GM19468 (cell line): ENCODE data around the gene ACOX1.

Source experiments
- ATAC-seq: cut with Tn5 transposase; IDR thresholded peaks from one replicate; pipeline ENCODE4 v1.9.1; 2021; ENCODE audit warnings: mild to moderate bottlenecking, moderate library complexity, moderate number of reproducible peaks; ENCODE audit not compliant: unreplicated experiment; ENCODE audit errors: extremely low read depth

ACOX1 gene

DNA sequence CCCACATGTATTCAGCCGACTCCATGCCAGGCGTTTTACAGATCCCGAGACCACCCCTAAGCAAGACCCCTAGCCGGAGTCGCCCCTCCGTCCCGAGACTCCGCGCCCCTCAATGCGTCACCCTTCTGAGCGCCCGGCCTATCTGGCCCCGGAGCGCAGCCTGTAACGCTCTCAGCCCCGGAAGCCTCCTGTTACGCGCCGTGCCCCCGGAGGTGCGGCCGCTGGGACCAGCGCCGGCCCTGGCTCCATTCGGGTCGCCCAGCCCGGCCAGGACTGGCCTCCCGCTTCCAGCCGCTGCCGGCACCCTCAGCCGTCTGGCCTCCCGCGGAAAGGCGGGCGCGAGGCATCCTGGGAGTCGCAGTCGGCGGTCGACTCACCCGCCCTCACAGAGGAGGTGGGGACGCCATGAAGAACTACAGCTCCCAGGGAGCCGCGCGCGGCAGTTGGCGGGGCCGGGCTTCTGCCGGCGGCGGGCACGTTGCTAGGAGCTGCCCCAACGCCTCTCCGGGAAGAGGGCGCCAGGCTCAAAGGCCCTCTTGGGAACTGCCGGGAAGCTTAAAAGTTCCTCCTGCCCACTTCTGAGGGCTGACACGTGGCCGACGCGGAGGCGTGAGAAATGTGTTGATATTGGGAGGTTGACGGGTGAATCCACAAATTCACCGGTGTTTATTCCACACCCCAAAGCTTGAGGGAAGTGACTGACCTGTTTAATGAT, 38.1 kb downstream of the ACOX1 start, which contains the start of gene FBF1:
FBF1 (minus strand) TSS at position 316 of the 715 bp plus-strand sequence. CDS start 2,893 bp downstream, outside the sequence.
- ATAC-seq, result peak; percentile 87

- no peak for ATAC-seq
Measured at GRCh38 chr17:75937652-75938051, 41.3 kb downstream of the ACOX1 start.

DNA sequence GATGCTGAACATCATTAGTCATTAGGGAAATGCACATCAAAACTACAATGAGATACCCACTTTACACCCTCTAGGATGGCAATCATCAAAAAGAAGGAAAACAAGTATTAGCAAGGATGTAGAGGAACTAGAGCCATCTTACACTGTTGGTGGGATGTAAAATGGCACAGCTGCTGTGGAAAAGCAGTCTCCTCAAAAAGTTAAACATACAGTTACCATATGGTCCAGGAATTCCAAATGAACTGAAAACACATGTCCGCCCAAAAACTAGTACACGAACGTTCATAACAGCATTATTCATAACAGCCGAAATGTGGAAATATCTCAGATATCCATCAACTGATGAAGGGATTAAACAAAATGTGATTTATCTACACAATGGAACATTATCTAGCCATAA, 45.2 kb downstream of the ACOX1 start:
- ATAC-seq, result no peak

GRCh38 chr17:75932852-75933251, 46.1 kb downstream of the ACOX1 start:
- ATAC-seq, result no peak

DNA sequence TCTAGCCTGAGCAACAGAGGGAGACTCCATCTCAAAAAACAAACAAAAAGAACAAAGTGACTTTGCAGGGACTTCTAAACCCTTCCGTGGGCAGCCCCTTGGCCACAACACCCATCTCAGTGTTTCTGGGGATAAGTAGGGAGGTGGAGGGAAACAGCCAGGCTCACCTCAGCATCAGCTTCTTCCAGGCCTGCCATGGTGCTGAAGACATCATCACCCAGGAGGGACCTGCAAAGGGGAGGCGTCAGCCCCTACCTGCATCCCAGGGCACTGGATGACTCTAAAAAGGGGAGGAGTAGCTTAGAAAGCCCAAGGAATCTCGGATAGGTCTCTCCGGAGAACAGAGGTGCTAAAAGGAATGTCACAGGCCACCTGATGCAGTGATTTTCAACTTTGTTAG, 47.9 kb downstream of the ACOX1 start:
- no peak for ATAC-seq

DNA sequence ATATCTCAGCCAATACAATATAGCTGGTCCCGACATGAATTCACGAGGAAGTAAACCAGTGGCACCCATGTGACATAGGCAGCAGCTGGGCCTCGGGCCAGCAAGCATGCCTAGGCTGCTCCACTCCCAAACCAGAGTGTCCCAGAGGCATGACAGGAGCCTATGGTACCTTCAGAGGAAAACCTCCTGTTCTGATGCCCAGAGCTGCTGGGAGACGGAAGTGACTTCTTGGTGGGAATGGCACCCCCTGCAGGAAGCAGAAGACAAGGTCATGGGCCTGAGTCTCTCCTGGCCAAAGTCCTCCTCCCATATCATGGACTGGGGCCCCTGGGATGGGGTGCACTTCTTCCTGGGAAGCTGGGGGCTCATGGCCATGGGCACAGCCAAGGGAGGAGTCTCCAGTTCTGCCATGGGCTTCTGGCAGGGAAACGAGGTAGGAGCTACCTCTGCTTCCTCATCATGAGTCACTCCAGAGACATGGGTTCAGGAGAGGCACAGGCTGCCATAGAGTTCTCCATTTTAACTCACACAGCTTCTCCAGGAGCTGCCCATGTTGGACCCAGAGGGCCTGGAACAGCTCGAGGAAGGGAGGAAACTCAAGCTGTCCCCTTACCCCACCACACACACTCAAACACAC, 51.6 kb downstream of the ACOX1 start:
- no peak for ATAC-seq

- no peak for ATAC-seq
Measured at GRCh38 chr17:75926456-75926855, 52.5 kb downstream of the ACOX1 start.

DNA sequence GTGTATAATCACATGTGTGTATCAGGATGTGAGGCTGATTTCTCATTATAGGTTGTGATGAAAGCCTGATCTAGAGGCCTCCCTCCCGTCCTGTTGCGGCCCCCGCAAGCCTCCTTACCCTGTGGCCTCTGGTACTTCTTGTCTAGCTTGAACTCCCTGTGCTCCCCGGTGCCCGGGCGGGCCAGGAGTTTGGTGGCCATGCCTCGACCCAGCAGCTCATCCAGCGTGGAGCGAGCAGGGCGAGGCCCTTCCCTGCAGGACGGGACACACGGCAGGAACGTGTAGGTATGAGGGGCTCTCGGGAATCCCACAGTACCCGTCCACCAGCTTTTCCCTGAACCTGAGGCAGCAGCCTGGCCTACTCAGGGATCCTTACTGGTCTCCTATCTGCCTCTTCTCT, 53.1 kb downstream of the ACOX1 start:
- ATAC-seq, result no peak

GRCh38 chr17:75925103-75925502, 53.9 kb downstream of the ACOX1 start:
- no peak for ATAC-seq

DNA sequence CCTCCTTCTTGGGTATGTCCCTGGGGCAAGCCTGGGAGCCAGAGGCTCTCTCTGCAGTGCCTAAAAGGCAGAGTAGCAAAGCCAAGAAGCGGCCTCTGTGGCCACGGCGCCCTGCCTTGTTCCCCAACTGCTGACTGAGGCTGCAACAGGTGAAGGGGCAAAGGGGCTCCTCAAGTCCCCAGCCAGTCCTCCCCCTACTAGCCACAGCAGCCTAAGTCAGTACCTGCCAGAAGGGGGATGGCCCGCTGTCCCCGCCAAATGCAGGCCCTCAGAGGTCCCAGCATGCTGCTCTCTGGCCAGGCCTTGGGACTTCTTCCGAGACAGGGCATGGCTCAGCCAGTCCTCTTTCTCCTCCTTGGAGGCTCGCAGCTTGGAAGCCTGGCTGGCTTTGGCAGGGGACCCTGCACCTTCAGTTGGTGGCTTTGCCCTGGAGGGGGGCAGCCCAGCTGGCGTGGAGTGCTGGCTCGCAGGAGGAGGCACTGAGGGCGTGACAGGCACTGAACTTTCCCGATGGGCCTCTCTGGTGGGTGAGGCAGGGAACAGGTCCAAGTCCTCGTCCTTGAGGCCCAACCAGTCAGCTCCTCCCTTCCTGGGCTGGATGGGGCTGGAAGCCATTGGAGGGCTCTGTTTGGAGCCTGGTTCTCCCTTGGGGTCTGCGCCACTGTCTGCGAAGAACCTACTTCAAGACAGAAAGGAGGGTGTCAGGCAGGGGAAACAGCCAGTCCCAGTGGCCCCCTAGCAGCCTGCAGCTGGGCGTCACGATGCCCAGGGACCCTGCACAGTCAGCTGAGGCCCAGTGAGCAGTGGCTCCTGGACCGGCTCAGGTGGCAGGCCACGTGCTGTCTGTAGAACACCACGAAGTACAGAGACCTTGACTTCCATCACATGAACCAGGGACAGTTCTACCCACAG, 55.7 kb downstream of the ACOX1 start:
- ATAC-seq, result no peak

GRCh38 chr17:75922173-75922961, 56.6 kb downstream of the ACOX1 start:
- ATAC-seq, result no peak

GRCh38 chr17:75921596-75921995, 57.4 kb downstream of the ACOX1 start:
- no peak for ATAC-seq

GRCh38 chr17:75920045-75920560, 58.9 kb downstream of the ACOX1 start:
- ATAC-seq, result no peak

GRCh38 chr17:75919611-75920010, 59.4 kb downstream of the ACOX1 start:
- no peak for ATAC-seq

DNA sequence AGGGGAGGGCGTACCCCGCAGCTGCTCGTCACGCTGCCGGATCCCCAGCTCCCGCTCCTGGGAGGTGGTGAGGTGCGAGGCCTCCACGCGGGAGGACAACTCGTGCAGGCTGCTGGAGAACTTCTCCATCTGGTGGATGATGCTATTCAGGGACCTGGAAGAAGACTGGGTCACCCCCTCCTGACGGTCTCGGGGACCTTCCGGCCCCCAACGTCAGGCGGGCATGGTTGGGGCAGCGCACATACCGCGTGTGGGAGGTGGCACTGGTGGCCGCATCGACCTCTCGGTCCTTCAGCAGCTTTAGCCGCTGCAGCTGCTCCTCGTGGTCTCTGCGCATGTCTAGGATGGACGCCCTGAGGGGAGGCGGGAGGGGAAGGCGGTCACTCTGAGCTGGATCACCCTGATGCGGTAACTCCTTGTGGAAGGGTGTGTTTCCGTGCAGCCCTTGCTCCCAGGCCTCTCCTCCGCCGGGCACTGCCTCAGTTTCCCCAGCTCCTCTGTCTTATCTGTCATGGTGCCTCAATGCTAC, 61.0 kb downstream of the ACOX1 start:
- no peak for ATAC-seq

- no peak for ATAC-seq
Measured at GRCh38 chr17:75917141-75917916, 61.6 kb downstream of the ACOX1 start.

DNA sequence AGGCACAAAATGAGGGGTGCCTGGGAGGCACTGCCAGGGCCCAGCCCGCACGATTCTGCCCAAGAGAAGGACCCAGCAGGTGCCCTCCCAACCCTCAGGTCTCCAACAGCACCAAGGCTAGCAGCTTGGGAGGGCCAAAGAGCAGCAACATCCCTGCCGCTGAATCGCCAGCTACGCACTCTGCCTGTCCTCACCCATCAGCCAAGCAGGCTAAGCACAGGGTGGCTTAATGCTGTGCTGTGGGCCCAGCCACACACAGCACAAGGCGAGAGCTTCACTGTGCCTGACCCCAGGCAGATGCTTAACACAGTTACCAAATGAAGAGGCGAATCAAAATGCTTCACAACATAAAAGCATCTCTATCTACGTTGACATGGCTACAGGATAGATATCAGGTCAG, 63.7 kb downstream of the ACOX1 start:
- no peak for ATAC-seq

GRCh38 chr17:75914643-75915267, 64.2 kb downstream of the ACOX1 start:
- no peak for ATAC-seq
